Fibroblast of skin of right quadriceps (primary cell): Measurements from ENCODE around the gene RUSC1.
"Not testable (repeated sequence)": the region's sequence is repeated elsewhere in the genome, so short reads cannot be mapped to it uniquely, and the experiment has no call there.

Experiments used
- DNase-seq: peaks from one replicate; pipeline ENCODE4 v3.0.0-alpha.2; 2013

Gene RUSC1

GRCh38 chr1:155323729-155324036, 3.0 kb downstream of the RUSC1 start:
- peak; percentile 90 for DNase-seq

- DNase-seq, result peak; percentile 95
These were observed 3.5 kb downstream of the RUSC1 start for GRCh38 chr1:155324037-155324716.

GRCh38 chr1:155324717-155325602, 4.3 kb downstream of the RUSC1 start:
- DNase-seq, result peak; percentile 38

- DNase-seq, result no peak
These were observed 4.9 kb downstream of the RUSC1 start for GRCh38 chr1:155325603-155325893.

- no peak for DNase-seq
These were observed 5.4 kb downstream of the RUSC1 start for GRCh38 chr1:155326020-155326526.

- DNase-seq, result no peak
These were observed 5.9 kb downstream of the RUSC1 start for GRCh38 chr1:155326631-155327037.

GRCh38 chr1:155327981-155328380, 7.3 kb downstream of the RUSC1 start:
- no peak for DNase-seq

GRCh38 chr1:155328856-155329255, 8.2 kb downstream of the RUSC1 start:
- DNase-seq, result not testable (repeated sequence)

GRCh38 chr1:155329980-155330598, 9.4 kb downstream of the RUSC1 start:
- DNase-seq, result no peak

- DNase-seq, result no peak
These were observed 14.3 kb downstream of the RUSC1 start for GRCh38 chr1:155334962-155335361.

GRCh38 chr1:155339515-155340097, 18.9 kb downstream of the RUSC1 start:
- no peak for DNase-seq

- no peak for DNase-seq
These were observed 22.1 kb downstream of the RUSC1 start for GRCh38 chr1:155342842-155343241.

GRCh38 chr1:155352631-155353030, 31.9 kb downstream of the RUSC1 start:
- no peak for DNase-seq

GRCh38 chr1:155360051-155360450, 39.4 kb downstream of the RUSC1 start:
- DNase-seq, result no peak

- DNase-seq, result peak; percentile 4
These were observed 58.5 kb downstream of the RUSC1 start for GRCh38 chr1:155379180-155379579.

- DNase-seq, result peak; percentile 58
These were observed 59.0 kb downstream of the RUSC1 start for GRCh38 chr1:155379631-155380090.
